K562 (cell line): Measurements from ENCODE around the gene ZNF577. TPM values are rescaled to one million over a fixed set of nuclear protein-coding genes. Genes with fewer than 3 reads are reported as not detected.

Source experiments
- ARID3A ChIP-seq: IDR thresholded peaks from 2 replicates; pipeline ENCODE4 v1.6.1; 2012; ENCODE audit warnings: low read depth, low read length, improper control_type of control experiment, borderline replicate concordance
- DEAF1 ChIP-seq: fragments of 450-650 bp; formaldehyde crosslinking; IDR thresholded peaks from 2 replicates; pipeline ENCODE4 v1.4.0; 2020; ENCODE audit warnings: mild to moderate bottlenecking, moderate library complexity
- ELK1 ChIP-seq: sonication (generic); formaldehyde crosslinking; IDR thresholded peaks from 2 replicates; pipeline ENCODE4 v1.8.1; 2022; ENCODE audit warnings: missing genetic modification reagents
- FOXP1 ChIP-seq: sonication (generic); formaldehyde crosslinking; IDR thresholded peaks from 2 replicates; pipeline ENCODE4 v1.8.0; 2022; ENCODE audit warnings: mild to moderate bottlenecking, missing genetic modification reagents
- GTF3C2 ChIP-seq: IDR thresholded peaks from 3 replicates; pipeline ENCODE4 v1.6.1; 2011; ENCODE audit warnings: borderline replicate concordance, mild to moderate bottlenecking, moderate library complexity; ENCODE audit not compliant: insufficient read length; ENCODE audit errors: extremely low read depth
- L3MBTL2 ChIP-seq: fragments of 450-650 bp; IDR thresholded peaks from 2 replicates; pipeline ENCODE4 v1.6.1; 2016; ENCODE audit warnings: mild to moderate bottlenecking, moderate library complexity
- MCM3 ChIP-seq: fragments of 450-650 bp; IDR thresholded peaks from 2 replicates; pipeline ENCODE4 v1.6.1; 2016
- MTF1 ChIP-seq: fragments of 250-450 bp; sonication (Bioruptor Pico); IDR thresholded peaks from 2 replicates; pipeline ENCODE4 v1.9.0; 2021; ENCODE audit warnings: moderate library complexity, mild to moderate bottlenecking, inconsistent platforms, borderline replicate concordance
- NR2C2 ChIP-seq, 2 experiments: fragments of 200-800 bp in 1 of 2; sonication (Bioruptor generic) in 1 of 2; sonication (generic) in 1 of 2; formaldehyde crosslinking in 1 of 2; IDR thresholded peaks; 2 replicates each; pipeline versions ENCODE4 v1.6.1 to v1.8.0; 2016 to 2022; ENCODE audit warnings: mild to moderate bottlenecking in 1 of 2, missing compliant biosample characterization in 1 of 2, missing genetic modification characterization in 1 of 2, missing genetic modification reagents in 1 of 2
- PCBP1 ChIP-seq: fragments of 200-400 bp; formaldehyde crosslinking; IDR thresholded peaks from 2 replicates; pipeline ENCODE4 v1.6.1; 2018; ENCODE audit warnings: mild to moderate bottlenecking, low read depth, low read length; ENCODE audit not compliant: poor library complexity, severe bottlenecking
- PRMT5 ChIP-seq: sonication (generic); formaldehyde crosslinking; IDR thresholded peaks from 2 replicates; pipeline ENCODE4 v1.5.0; 2020; ENCODE audit warnings: missing genetic modification reagents
- RFX1 ChIP-seq: fragments of 450-650 bp; IDR thresholded peaks from 2 replicates; pipeline ENCODE4 v1.6.1; 2016; ENCODE audit warnings: mild to moderate bottlenecking, moderate library complexity
- SMAD4 ChIP-seq: fragments of 250-450 bp; sonication (Bioruptor Pico); conservative IDR thresholded peaks from 2 replicates; pipeline ENCODE4 v1.8.0; 2021; ENCODE audit warnings: inconsistent platforms, mild to moderate bottlenecking, moderate library complexity
- TOE1 ChIP-seq, 2 experiments: fragments of 450-650 bp in 1 of 2; sonication (generic) in 1 of 2; formaldehyde crosslinking in 1 of 2; IDR thresholded peaks; 2 replicates each; pipeline versions ENCODE4 v1.7.1 to v1.8.0; 2016 to 2022; ENCODE audit warnings: borderline replicate concordance in 2 of 2, mild to moderate bottlenecking in 2 of 2, antibody characterized with exemption in 1 of 2, inconsistent platforms in 1 of 2, low read depth in 1 of 2, missing genetic modification reagents in 1 of 2, moderate library complexity in 1 of 2
- XRCC4 ChIP-seq: IDR thresholded peaks from one replicate; pipeline ENCODE4 v1.6.1; 2011; ENCODE audit not compliant: insufficient read depth, insufficient read length; ENCODE audit errors: extremely low read depth
- ZBED1 ChIP-seq: IDR thresholded peaks from 2 replicates; pipeline ENCODE4 v1.6.1; 2014
- ZBTB12 ChIP-seq: fragments of 250-450 bp; sonication (Bioruptor Pico); IDR thresholded peaks from 2 replicates; pipeline ENCODE4 v1.4.0; 2020
- ZNF507 ChIP-seq: conservative IDR thresholded peaks from 2 replicates; pipeline ENCODE4 v1.6.1; 2017; ENCODE audit warnings: missing genetic modification characterization, missing compliant biosample characterization
- polyA plus RNA-seq, 8 experiments: library from polyadenylated mRNA; depleted of rRNA in 4 of 8; stranded (reverse) in 5 of 8; unstranded in 3 of 8; fragments of >200 nt; fragmentation: Nextera tagmentation in 2 of 8; fragmentation: Illumina TruSeq in 1 of 8; extraction: Ambion mirVana in 2 of 8; extraction: Trizol in 1 of 8; gene quantifications; 2 replicates each; pipeline versions ENCODE4 v1.2.1 to v1.2.3, GENCODE V29; 2011 to 2014; ENCODE audit warnings: inconsistent platforms in 1 of 8, missing spikeins in 1 of 8
- total RNA-seq, 7 experiments: library from RNA; depleted of rRNA in 6 of 7; stranded (reverse); fragments of >200 nt in 6 of 7; fragmentation: Illumina TruSeq in 2 of 7; extraction: Trizol in 2 of 7; gene quantifications; 2 replicates each; pipeline versions ENCODE4 v1.2.1 to v1.2.3, GENCODE V29; 2011 to 2021; ENCODE audit warnings: low replicate concordance in 1 of 7

Gene ZNF577
- total and polyA plus RNA-seq, 9 of the 15 experiments (the other 6 are each of a cell fraction or from before 2014, with no cell fraction given) = 1.3 to 12.7 (median 7.0) TPM

- TF ChIP-seq ZBTB12 (CRISPR knock-in tag) = no peak
- TF ChIP-seq GTF3C2 = no peak
- no peak for TF ChIP-seq PRMT5
- no peak for TF ChIP-seq MTF1 (CRISPR knock-in tag)
- TF ChIP-seq PCBP1 = no peak
- TF ChIP-seq ZBED1 = no peak
- TF ChIP-seq MCM3 = no peak
- TF ChIP-seq SMAD4 (CRISPR knock-in tag) = peak; percentile 59; the same call in 1 of the 2 replicates
- no peak for TF ChIP-seq RFX1
- TF ChIP-seq XRCC4 = no peak
- TF ChIP-seq ARID3A = no peak
- TF ChIP-seq DEAF1 (CRISPR knock-in tag) = no peak
- TF ChIP-seq L3MBTL2 = peak; percentile 86
- peak; percentile 72 for TF ChIP-seq TOE1 (IDR thresholded peaks at IDR 0.05; ENCODE audit: borderline replicate concordance)
- TF ChIP-seq TOE1 (CRISPR knock-in tag; IDR thresholded peaks at IDR 0.05; ENCODE audit: borderline replicate concordance, low read depth) = no peak
- no peak for TF ChIP-seq ELK1 (CRISPR knock-in tag)
- TF ChIP-seq NR2C2 (CRISPR knock-in tag; IDR thresholded peaks at IDR 0.05) = no peak
- TF ChIP-seq NR2C2 (tag; IDR thresholded peaks at IDR 0.05) = peak; percentile 84
- 0 out of 2 replicates have a peak, but pooled peaks have one; percentile 32 for TF ChIP-seq FOXP1 (CRISPR knock-in tag)
- TF ChIP-seq ZNF507 = no peak
Measured at GRCh38 chr19:51904331-51905165, 16.8 kb upstream of the ZNF577 start, which contains the start of gene ZNF649 (continued).
